COLO668 (cell line): Measurements from ENCODE around the gene FAM120AOS.

Experiments
- DNase-seq: peaks from one replicate; lab custom pipeline; 2025; ENCODE audit not compliant: unreplicated experiment; lab: John Stamatoyannopoulos, UW

Gene FAM120AOS

GRCh38 chr9:93453047-93453914 is at the start of gene FAM120AOS:
Gene FAM120AOS (minus strand): TSS chr9:93453581. CDS start chr9:93452709, 872 bp downstream.
- peak; percentile 91 for DNase-seq

- DNase-seq: no peak
Measured at GRCh38 chr9:93501406-93501805, 48.0 kb upstream of the FAM120AOS start.

- no peak for DNase-seq
Measured at GRCh38 chr9:93500571-93501298, 47.4 kb upstream of the FAM120AOS start.

- DNase-seq: no peak
Measured at GRCh38 chr9:93496285-93496684, 42.9 kb upstream of the FAM120AOS start.

GRCh38 chr9:93493949-93494348 is 40.6 kb upstream of the FAM120AOS start:
- no peak for DNase-seq

GRCh38 chr9:93492327-93492726 is 38.9 kb upstream of the FAM120AOS start:
- no peak for DNase-seq

GRCh38 chr9:93491593-93492232 is 38.3 kb upstream of the FAM120AOS start:
- DNase-seq: no peak

GRCh38 chr9:93488244-93488643 is 34.9 kb upstream of the FAM120AOS start:
- DNase-seq: no peak

GRCh38 chr9:93486268-93486667 is 32.9 kb upstream of the FAM120AOS start:
- no peak for DNase-seq

- no peak for DNase-seq
Measured at GRCh38 chr9:93483497-93483896, 30.1 kb upstream of the FAM120AOS start.

GRCh38 chr9:93480728-93481324 is 27.4 kb upstream of the FAM120AOS start:
- no peak for DNase-seq

- DNase-seq: no peak
Measured at GRCh38 chr9:93480262-93480661, 26.9 kb upstream of the FAM120AOS start.

- DNase-seq: no peak
Measured at GRCh38 chr9:93479726-93480125, 26.3 kb upstream of the FAM120AOS start.

GRCh38 chr9:93477397-93477796 is 24.0 kb upstream of the FAM120AOS start:
- no peak for DNase-seq

- DNase-seq: no peak
Measured at GRCh38 chr9:93476924-93477323, 23.5 kb upstream of the FAM120AOS start.

- DNase-seq: no peak
Measured at GRCh38 chr9:93475856-93476255, 22.5 kb upstream of the FAM120AOS start.

- no peak for DNase-seq
Measured at GRCh38 chr9:93475108-93475507, 21.7 kb upstream of the FAM120AOS start.

- DNase-seq: no peak
Measured at GRCh38 chr9:93473411-93473810, 20.0 kb upstream of the FAM120AOS start.

- no peak for DNase-seq
Measured at GRCh38 chr9:93471124-93471523, 17.7 kb upstream of the FAM120AOS start.

GRCh38 chr9:93470391-93470790 is 17.0 kb upstream of the FAM120AOS start:
- no peak for DNase-seq

- no peak for DNase-seq
Measured at GRCh38 chr9:93468763-93469456, 15.5 kb upstream of the FAM120AOS start.
